Measurements from ENCODE around the gene TNFRSF11A.

The TNFRSF11A gene

DNA sequence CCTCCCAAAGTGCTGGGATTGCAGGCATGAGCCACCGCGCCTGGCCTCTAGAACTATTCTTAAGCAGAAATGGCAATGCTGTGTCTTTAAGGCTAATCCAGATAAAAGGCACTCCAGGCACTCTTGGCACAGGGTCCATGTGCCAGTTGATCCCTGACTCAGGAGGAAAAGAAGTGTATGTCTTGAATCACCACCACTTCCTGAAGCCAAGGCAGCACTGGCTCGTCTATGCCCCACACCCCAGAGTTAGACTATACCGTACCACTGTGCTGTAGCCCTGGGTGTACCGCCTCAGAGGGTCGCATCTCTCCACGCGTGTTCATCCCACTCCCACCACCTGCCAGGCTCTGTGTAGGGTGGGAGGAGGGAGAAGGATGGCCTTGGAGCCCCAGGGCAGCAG, 9.0 kb downstream of the TNFRSF11A start:
- H3K27ac ChIP-seq (ENCODE audit: low read length) = no peak overlapping the region
- H3K27me3 ChIP-seq (replicated peaks; ENCODE audit: insufficient read depth, low read length) = no peaks in the 10 kb centered on the region
- H3K36me3 ChIP-seq (replicated peaks; ENCODE audit: insufficient read depth, low read length) = no peaks in the 10 kb centered on the region
- H3K4me1 ChIP-seq (ENCODE audit: low read length) = peaks cover 13% of the 10 kb centered on the region; the same call in 1 of the 2 replicates
- DNase-seq = no peak
- H3K4me2 ChIP-seq (ENCODE audit: low read depth, low read length) = no peak overlapping the region
- H3K9ac ChIP-seq (ENCODE audit: low read length) = no peak overlapping the region
- H3K9me3 ChIP-seq (replicated peaks; ENCODE audit: insufficient read depth, low read length) = no peaks in the 10 kb centered on the region
- no peaks in the 10 kb centered on the region for H3F3A ChIP-seq (ENCODE audit: insufficient read depth, low read length)
- TF ChIP-seq, protein P1, sequence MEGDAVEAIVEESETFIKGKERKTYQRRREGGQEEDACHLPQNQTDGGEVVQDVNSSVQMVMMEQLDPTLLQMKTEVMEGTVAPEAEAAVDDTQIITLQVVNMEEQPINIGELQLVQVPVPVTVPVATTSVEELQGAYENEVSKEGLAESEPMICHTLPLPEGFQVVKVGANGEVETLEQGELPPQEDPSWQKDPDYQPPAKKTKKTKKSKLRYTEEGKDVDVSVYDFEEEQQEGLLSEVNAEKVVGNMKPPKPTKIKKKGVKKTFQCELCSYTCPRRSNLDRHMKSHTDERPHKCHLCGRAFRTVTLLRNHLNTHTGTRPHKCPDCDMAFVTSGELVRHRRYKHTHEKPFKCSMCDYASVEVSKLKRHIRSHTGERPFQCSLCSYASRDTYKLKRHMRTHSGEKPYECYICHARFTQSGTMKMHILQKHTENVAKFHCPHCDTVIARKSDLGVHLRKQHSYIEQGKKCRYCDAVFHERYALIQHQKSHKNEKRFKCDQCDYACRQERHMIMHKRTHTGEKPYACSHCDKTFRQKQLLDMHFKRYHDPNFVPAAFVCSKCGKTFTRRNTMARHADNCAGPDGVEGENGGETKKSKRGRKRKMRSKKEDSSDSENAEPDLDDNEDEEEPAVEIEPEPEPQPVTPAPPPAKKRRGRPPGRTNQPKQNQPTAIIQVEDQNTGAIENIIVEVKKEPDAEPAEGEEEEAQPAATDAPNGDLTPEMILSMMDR (IDR thresholded peaks at IDR 0.05; ENCODE audit: low read length) = no peak
- TF ChIP-seq EZH2phosphoT487 (IDR thresholded peaks at IDR 0.05; ENCODE audit: low read length) = no peak
- TF ChIP-seq EZH2 (optimal IDR thresholded peaks at IDR 0.05; ENCODE audit: low read depth, low read length) = no peak
- H3K79me2 ChIP-seq (ENCODE audit: low read length) = no peaks in the 10 kb centered on the region
- no peak overlapping the region for H3K4me3 ChIP-seq (ENCODE audit: low read length)
- no peaks in the 10 kb centered on the region for H3K9me2 ChIP-seq (replicated peaks; ENCODE audit: insufficient read depth, low read length)
- no peaks in the 10 kb centered on the region for H4K20me1 ChIP-seq (ENCODE audit: insufficient read depth, low read length)
- no peak overlapping the region for H2AFZ ChIP-seq (ENCODE audit: low read length)

GRCh38 chr18:62335494-62335893, 10.4 kb downstream of the TNFRSF11A start:
- H3K79me2 ChIP-seq (ENCODE audit: low read length) = no peaks in the 10 kb centered on the region
- TF ChIP-seq EZH2 (optimal IDR thresholded peaks at IDR 0.05; ENCODE audit: low read depth, low read length) (no peak), EZH2phosphoT487 (IDR thresholded peaks at IDR 0.05; ENCODE audit: low read length) (no peak)
- TF ChIP-seq, protein P1 (IDR thresholded peaks at IDR 0.05; ENCODE audit: low read length) = no peak
- H3K4me2 ChIP-seq (ENCODE audit: low read depth, low read length) = no peak overlapping the region

GRCh38 chr18:62336618-62337017, 11.5 kb downstream of the TNFRSF11A start:
- Histone ChIP-seq H3K27ac (ENCODE audit: low read length) (no peak overlapping the region), H3K36me3 (replicated peaks; ENCODE audit: insufficient read depth, low read length) (no peaks in the 10 kb centered on the region), H3F3A (ENCODE audit: insufficient read depth, low read length) (no peaks in the 10 kb centered on the region), H3K9me2 (replicated peaks; ENCODE audit: insufficient read depth, low read length) (no peaks in the 10 kb centered on the region), H3K9me3 (replicated peaks; ENCODE audit: insufficient read depth, low read length) (no peaks in the 10 kb centered on the region), H4K20me1 (ENCODE audit: insufficient read depth, low read length) (no peaks in the 10 kb centered on the region), H3K4me2 (ENCODE audit: low read depth, low read length) (no peak overlapping the region), H3K4me3 (ENCODE audit: low read length) (no peak overlapping the region), H2AFZ (ENCODE audit: low read length) (no peak overlapping the region), H3K27me3 (replicated peaks; ENCODE audit: insufficient read depth, low read length) (no peaks in the 10 kb centered on the region), H3K4me1 (ENCODE audit: low read length) (no peaks in the 10 kb centered on the region), H3K9ac (ENCODE audit: low read length) (no peak overlapping the region), H3K79me2 (ENCODE audit: low read length) (no peaks in the 10 kb centered on the region)
- TF ChIP-seq EZH2 (optimal IDR thresholded peaks at IDR 0.05; ENCODE audit: low read depth, low read length) (no peak), EZH2phosphoT487 (IDR thresholded peaks at IDR 0.05; ENCODE audit: low read length) (no peak)
- TF ChIP-seq, protein P1 (IDR thresholded peaks at IDR 0.05; ENCODE audit: low read length) = no peak
- no peak for DNase-seq

More at GRCh38 chr18:62335494-62335893, 10.4 kb downstream of the TNFRSF11A start:
- DNase-seq = no peak
- Histone ChIP-seq H3K9me3 (replicated peaks; ENCODE audit: insufficient read depth, low read length) (no peaks in the 10 kb centered on the region), H3K27me3 (replicated peaks; ENCODE audit: insufficient read depth, low read length) (no peaks in the 10 kb centered on the region), H3K9me2 (replicated peaks; ENCODE audit: insufficient read depth, low read length) (no peaks in the 10 kb centered on the region), H3K4me3 (ENCODE audit: low read length) (no peak overlapping the region), H3K27ac (ENCODE audit: low read length) (no peak overlapping the region), H3K36me3 (replicated peaks; ENCODE audit: insufficient read depth, low read length) (no peaks in the 10 kb centered on the region), H2AFZ (ENCODE audit: low read length) (no peak overlapping the region), H4K20me1 (ENCODE audit: insufficient read depth, low read length) (no peaks in the 10 kb centered on the region), H3K9ac (ENCODE audit: low read length) (no peak overlapping the region), H3K4me1 (ENCODE audit: low read length) (peaks cover under 1% of the 10 kb centered on the region; the same call in 1 of the 2 replicates), H3F3A (ENCODE audit: insufficient read depth, low read length) (no peaks in the 10 kb centered on the region)

All from MM.1S (cell line).